ENCODE results near the gene SEC14L3. TPM values are rescaled to one million over a fixed set of nuclear protein-coding genes. Genes with fewer than 3 reads are reported as not detected.
"Not testable (repeated sequence)": the region's sequence is repeated elsewhere in the genome, so short reads cannot be mapped to it uniquely, and the experiment has no call there.

The SEC14L3 gene
- total RNA-seq, 1 donor from 2014 or later, result not detected

- H3K4me3 ChIP-seq, result no peak overlapping the region
- no peaks in the 10 kb centered on the region for H3K4me1 ChIP-seq
- no peak for TF ChIP-seq CTCF (IDR thresholded peaks at IDR 0.05)
- no peak for TF ChIP-seq POLR2A (IDR thresholded peaks at IDR 0.05)
- TF ChIP-seq POLR2AphosphoS5 (IDR thresholded peaks at IDR 0.05; ENCODE audit: insufficient read depth in 1 of 2, low read depth in 1 of 2), result no peak
- no peaks in the 10 kb centered on the region for H3K9me3 ChIP-seq
- intact Hi-C loops (cut with DNase I), result no loop called here
- no peaks in the 10 kb centered on the region for H3K27me3 ChIP-seq
- no peak overlapping the region for H3K27ac ChIP-seq
- no peaks in the 10 kb centered on the region for H3K36me3 ChIP-seq
- no peak for DNase-seq (ENCODE audit: extremely low spot score in 2 of 2)
These were observed 2.7 kb downstream of the SEC14L3 start for GRCh38 chr22:30469165-30469564.

GRCh38 chr22:30460555-30460954, 11.3 kb downstream of the SEC14L3 start:
- intact Hi-C loops (cut with DNase I); H3K9me3 ChIP-seq; H3K4me3 ChIP-seq; H3K27me3 ChIP-seq; DNase-seq (ENCODE audit: extremely low spot score in 2 of 2); H3K27ac ChIP-seq; H3K4me1 ChIP-seq; H3K36me3 ChIP-seq: not testable (repeated sequence)

GRCh38 chr22:30460147-30460546, 11.7 kb downstream of the SEC14L3 start:
- DNase-seq (ENCODE audit: extremely low spot score in 2 of 2), result no peak
- no peaks in the 10 kb centered on the region for H3K9me3 ChIP-seq
- intact Hi-C loops (cut with DNase I), result no loop called here
- no peak overlapping the region for H3K4me3 ChIP-seq
- no peaks in the 10 kb centered on the region for H3K27me3 ChIP-seq
- H3K27ac ChIP-seq, result no peak overlapping the region
- no peak for TF ChIP-seq CTCF (IDR thresholded peaks at IDR 0.05)
- no peak for TF ChIP-seq POLR2AphosphoS5 (IDR thresholded peaks at IDR 0.05; ENCODE audit: insufficient read depth in 1 of 2, low read depth in 1 of 2)
- no peak for TF ChIP-seq POLR2A (IDR thresholded peaks at IDR 0.05)
- H3K4me1 ChIP-seq, result no peaks in the 10 kb centered on the region
- H3K36me3 ChIP-seq, result no peaks in the 10 kb centered on the region

GRCh38 chr22:30459181-30460052, 12.4 kb downstream of the SEC14L3 start:
- Histone ChIP-seq H3K27ac (no peak overlapping the region), H3K4me1 (no peaks in the 10 kb centered on the region), H3K4me3 (no peak overlapping the region), H3K9me3 (no peaks in the 10 kb centered on the region), H3K36me3 (no peaks in the 10 kb centered on the region), H3K27me3 (no peaks in the 10 kb centered on the region)
- no peak for DNase-seq (ENCODE audit: extremely low spot score in 2 of 2)
- intact Hi-C loops (cut with DNase I), result no loop called here
- no peak for TF ChIP-seq POLR2A (IDR thresholded peaks at IDR 0.05)
- no peak for TF ChIP-seq POLR2AphosphoS5 (IDR thresholded peaks at IDR 0.05; ENCODE audit: insufficient read depth in 1 of 2, low read depth in 1 of 2)
- no peak for TF ChIP-seq CTCF (IDR thresholded peaks at IDR 0.05)

GRCh38 chr22:30457981-30458380, 13.8 kb downstream of the SEC14L3 start:
- intact Hi-C loops (cut with DNase I), result no loop called here
- H3K36me3 ChIP-seq, result no peaks in the 10 kb centered on the region
- no peak overlapping the region for H3K4me3 ChIP-seq

More at GRCh38 chr22:30457981-30458380, 13.8 kb downstream of the SEC14L3 start:
- no peaks in the 10 kb centered on the region for H3K27me3 ChIP-seq
- no peak for TF ChIP-seq CTCF (IDR thresholded peaks at IDR 0.05)
- TF ChIP-seq POLR2A (IDR thresholded peaks at IDR 0.05), result no peak
- no peak for TF ChIP-seq POLR2AphosphoS5 (IDR thresholded peaks at IDR 0.05; ENCODE audit: insufficient read depth in 1 of 2, low read depth in 1 of 2)
- no peak for DNase-seq (ENCODE audit: extremely low spot score in 2 of 2)
- H3K27ac ChIP-seq, result no peak overlapping the region
- no peaks in the 10 kb centered on the region for H3K4me1 ChIP-seq
- no peaks in the 10 kb centered on the region for H3K9me3 ChIP-seq
